RKO (cell line): ENCODE data around the gene TRAPPC4.

Source experiments
- DNase-seq: peaks from one replicate; pipeline ENCODE4 v3.0.0-alpha.2; 2016; ENCODE audit warnings: low spot score

TRAPPC4 gene

GRCh38 chr11:119067371-119068222 lies 49.0 kb downstream of the TRAPPC4 start, which contains the start of gene VPS11:
VPS11 (plus strand) TSS chr11:119067818; CDS start chr11:119067824, 6 bp downstream.
- peak; percentile 98 for DNase-seq
